Ishikawa (cell line): ENCODE data around the gene GLT8D2.

Experiments
- EP300 ChIP-seq: IDR thresholded peaks from 2 replicates; pipeline ENCODE4 v1.6.1; 2012; ENCODE audit warnings: borderline replicate concordance
- NFIC ChIP-seq: IDR thresholded peaks from 2 replicates; pipeline ENCODE4 v1.6.1; 2012
- RAD21 ChIP-seq: IDR thresholded peaks from 2 replicates; pipeline ENCODE4 v1.6.1; 2012; ENCODE audit warnings: low read depth
- TEAD4 ChIP-seq: IDR thresholded peaks from 2 replicates; pipeline ENCODE4 v1.6.1; 2012
- TF ChIP-seq, protein P1 (sequence below): IDR thresholded peaks from 2 replicates; pipeline ENCODE4 v1.6.1; 2012
- TF ChIP-seq, protein P2 (sequence below): IDR thresholded peaks from 2 replicates; pipeline ENCODE4 v1.6.1; 2012; ENCODE audit warnings: low read depth, mild to moderate bottlenecking
- TF ChIP-seq, protein P3 (sequence below): IDR thresholded peaks from 2 replicates; pipeline ENCODE4 v1.6.1; 2012

DNA sequence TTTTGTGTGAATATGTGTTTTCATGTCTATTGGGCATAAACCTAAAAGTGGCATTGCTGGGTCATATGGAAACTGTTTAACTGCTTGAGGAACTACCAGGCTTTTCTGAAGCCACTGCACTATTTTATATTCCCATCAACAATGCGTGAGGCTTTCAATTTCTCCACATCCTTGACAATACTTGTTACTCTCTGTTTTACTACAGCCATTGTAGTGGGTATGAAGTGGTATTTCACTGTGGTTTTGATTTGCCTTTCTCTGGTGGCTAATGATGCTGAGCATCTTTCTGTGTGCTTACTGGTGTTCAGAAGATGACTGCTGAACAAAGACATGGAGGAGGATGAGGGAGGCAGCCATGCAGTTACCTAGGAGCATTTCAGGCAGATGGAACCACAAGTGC lies 97.5 kb downstream of the GLT8D2 start:
- TF ChIP-seq, protein P1, sequence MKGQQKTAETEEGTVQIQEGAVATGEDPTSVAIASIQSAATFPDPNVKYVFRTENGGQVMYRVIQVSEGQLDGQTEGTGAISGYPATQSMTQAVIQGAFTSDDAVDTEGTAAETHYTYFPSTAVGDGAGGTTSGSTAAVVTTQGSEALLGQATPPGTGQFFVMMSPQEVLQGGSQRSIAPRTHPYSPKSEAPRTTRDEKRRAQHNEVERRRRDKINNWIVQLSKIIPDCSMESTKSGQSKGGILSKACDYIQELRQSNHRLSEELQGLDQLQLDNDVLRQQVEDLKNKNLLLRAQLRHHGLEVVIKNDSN: no peak
- TF ChIP-seq NFIC (no peak), TEAD4 (no peak), RAD21 (no peak), EP300 (no peak)
- TF ChIP-seq, protein P2, sequence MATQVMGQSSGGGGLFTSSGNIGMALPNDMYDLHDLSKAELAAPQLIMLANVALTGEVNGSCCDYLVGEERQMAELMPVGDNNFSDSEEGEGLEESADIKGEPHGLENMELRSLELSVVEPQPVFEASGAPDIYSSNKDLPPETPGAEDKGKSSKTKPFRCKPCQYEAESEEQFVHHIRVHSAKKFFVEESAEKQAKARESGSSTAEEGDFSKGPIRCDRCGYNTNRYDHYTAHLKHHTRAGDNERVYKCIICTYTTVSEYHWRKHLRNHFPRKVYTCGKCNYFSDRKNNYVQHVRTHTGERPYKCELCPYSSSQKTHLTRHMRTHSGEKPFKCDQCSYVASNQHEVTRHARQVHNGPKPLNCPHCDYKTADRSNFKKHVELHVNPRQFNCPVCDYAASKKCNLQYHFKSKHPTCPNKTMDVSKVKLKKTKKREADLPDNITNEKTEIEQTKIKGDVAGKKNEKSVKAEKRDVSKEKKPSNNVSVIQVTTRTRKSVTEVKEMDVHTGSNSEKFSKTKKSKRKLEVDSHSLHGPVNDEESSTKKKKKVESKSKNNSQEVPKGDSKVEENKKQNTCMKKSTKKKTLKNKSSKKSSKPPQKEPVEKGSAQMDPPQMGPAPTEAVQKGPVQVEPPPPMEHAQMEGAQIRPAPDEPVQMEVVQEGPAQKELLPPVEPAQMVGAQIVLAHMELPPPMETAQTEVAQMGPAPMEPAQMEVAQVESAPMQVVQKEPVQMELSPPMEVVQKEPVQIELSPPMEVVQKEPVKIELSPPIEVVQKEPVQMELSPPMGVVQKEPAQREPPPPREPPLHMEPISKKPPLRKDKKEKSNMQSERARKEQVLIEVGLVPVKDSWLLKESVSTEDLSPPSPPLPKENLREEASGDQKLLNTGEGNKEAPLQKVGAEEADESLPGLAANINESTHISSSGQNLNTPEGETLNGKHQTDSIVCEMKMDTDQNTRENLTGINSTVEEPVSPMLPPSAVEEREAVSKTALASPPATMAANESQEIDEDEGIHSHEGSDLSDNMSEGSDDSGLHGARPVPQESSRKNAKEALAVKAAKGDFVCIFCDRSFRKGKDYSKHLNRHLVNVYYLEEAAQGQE: no peak
- TF ChIP-seq, protein P3, sequence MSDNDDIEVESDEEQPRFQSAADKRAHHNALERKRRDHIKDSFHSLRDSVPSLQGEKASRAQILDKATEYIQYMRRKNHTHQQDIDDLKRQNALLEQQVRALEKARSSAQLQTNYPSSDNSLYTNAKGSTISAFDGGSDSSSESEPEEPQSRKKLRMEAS: no peak
